ENCODE results near the gene LCP2.

LCP2 gene

DNA sequence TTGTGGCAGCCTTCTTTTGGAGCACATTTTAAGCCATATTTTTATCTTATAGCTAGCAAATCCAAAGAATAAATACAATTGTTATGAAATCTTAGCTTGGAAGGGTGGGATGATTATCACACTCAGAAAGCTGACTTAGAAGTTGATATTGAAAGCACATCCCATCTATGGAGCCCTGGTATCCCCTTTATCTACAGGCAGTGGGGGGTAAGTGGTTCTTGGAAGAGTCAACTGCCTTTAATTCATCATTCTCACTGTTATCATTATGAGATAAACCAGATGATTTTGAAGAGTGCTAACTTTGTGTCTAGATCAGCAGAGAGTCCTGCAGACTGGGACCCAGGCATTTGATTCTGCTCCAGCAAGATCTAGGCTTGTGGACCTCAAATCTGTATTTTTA, 3.0 kb downstream of the LCP2 start:
- no peak for FAIRE-seq

DNA sequence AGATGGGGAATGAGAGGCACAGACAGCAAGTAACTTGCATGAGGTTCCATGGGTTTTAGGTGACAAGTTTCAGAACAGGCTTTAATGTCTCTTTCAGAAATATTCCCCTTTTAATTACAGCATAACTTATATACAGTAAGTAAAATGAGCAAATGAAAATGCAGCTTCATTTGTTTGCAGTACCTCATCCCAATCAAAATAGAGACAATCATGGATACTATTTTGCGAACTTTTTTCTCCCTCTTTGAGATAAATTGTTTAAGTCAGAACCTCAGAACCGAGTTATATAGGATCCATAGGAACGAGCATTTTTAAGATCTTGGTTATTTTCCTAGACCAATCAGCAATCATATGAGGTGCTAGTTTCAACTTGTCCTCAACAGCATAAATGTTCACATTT, 3.5 kb downstream of the LCP2 start:
- FAIRE-seq: no peak

DNA sequence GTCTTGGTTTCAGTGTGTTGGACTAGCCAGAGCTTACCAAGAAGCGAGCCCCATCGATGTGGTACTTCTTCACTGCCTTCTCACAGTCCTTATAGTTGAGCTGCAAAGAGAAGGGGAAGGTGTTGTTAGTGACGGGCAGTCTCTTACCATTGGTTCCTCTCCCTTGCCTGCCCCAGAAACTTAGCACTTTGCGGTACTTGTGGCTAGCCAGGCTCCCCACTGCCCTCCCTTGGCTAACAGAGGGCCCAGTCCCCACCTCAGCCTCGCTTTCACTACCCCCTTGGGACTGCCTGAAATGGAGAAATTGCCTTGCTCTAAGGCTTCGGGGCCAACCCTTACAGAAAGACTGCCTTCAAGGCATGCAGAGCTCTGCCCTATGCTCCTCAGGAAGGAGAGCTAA, 4.3 kb downstream of the LCP2 start:
- FAIRE-seq: no peak

DNA sequence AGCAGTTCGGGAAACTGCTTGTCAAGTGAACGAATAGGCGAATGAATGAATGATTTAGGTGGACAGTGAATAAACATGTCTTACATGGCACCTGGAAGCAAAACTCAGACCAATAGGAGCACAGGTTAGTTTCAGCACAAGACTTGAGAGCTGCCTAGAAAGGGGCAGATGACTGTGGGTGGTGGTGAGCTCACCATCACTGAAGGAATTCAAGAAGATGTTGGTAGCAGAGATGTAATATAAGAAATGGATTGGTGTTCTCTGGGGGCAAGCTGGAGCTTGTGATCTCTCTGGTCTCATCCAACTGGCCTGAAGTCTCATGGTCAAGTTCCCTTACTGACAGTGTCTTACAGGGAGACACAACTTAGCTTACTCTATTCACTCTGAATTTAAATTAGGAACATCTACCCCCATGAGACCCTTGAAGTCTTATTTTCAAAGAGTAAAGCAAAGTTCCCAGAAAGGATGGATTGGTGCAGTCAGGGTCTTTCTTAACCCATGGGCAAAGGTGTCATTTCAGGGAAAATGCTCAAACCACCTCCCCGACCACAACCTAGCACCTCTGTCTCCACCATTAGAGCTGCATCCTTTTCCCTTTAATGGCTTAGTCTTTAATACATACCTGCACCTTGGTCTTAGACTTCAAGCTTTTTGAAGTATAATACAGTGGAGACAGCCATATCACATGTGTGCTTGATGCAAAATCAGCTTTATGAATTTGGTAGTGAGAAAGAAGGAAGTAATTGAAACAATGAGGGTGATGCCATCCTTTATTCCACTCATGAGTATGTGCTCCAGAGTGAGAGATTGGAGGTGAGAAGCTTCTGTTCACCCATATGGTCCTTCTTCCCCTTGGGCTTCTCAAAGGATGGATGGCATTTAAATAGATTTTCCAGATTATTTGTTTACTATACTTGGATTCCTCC, 5.1 kb downstream of the LCP2 start:
- FAIRE-seq: no peak

GRCh38 chr5:170290498-170290897, 7.1 kb downstream of the LCP2 start:
- FAIRE-seq: no peak

GRCh38 chr5:170289764-170290163, 7.8 kb downstream of the LCP2 start:
- FAIRE-seq: no peak

DNA sequence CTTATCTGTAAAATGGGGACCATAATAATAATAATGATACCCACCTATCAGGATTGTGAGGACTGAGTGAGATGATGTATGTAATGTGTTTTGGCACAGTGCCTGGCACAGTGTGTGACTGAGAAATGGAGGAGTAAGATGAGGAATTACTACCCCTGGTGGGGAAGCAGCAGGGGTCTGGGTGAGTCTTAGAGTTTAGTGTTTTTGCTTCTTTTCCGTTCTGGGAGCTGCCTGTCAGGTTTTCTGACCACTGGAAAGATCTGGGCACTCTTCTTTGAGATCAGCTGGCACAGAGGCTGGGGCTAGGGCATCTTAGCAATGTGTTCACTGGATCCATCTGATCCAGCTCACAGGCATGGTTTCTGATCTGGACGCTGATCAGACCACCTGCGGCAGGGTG, 8.5 kb downstream of the LCP2 start:
- no peak for FAIRE-seq

DNA sequence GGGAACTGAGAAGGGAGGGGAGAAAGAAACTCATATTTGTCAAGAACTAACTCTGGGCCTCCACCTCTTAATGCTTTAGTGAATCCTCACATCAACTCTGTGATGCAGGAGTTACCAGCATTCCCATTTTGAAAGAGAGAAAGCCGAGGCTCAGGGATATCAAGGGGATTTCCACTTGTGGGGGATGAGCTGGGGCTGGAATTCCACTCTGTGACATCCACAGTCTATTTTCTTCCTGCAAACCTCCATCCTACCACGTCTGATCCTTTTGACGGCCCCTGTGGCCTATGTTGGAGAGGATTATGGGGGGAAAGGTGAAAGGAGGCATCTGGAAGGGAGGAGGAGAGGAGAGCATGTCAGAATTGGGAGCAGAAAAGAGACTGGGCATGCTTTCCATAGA, 9.0 kb downstream of the LCP2 start:
- no peak for FAIRE-seq

GRCh38 chr5:170288151-170288550, 9.4 kb downstream of the LCP2 start:
- FAIRE-seq: no peak

- no peak for FAIRE-seq
These were observed 10.0 kb downstream of the LCP2 start for GRCh38 chr5:170287532-170287931.

GRCh38 chr5:170286386-170286925, 11.1 kb downstream of the LCP2 start:
- FAIRE-seq: no peak

DNA sequence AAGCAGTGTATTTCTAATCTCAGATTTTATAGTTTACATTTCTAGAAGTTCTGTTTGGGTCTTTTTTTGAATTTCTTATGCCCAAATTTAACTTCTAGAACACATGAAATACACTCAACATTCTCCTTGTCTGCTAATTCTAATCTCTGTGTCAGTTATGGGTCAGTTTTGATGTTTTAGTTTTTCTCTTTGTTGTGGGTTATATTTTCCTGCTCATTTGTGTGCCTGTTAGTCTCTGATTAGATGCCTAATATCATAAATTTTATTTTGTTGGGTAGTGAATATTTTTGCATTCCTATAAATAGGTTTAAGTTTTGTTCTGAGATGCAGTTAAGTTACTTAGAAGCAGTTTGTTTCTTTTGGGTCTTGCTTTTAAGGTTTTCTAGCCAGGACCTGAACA, 12.4 kb downstream of the LCP2 start:
- no peak for FAIRE-seq

DNA sequence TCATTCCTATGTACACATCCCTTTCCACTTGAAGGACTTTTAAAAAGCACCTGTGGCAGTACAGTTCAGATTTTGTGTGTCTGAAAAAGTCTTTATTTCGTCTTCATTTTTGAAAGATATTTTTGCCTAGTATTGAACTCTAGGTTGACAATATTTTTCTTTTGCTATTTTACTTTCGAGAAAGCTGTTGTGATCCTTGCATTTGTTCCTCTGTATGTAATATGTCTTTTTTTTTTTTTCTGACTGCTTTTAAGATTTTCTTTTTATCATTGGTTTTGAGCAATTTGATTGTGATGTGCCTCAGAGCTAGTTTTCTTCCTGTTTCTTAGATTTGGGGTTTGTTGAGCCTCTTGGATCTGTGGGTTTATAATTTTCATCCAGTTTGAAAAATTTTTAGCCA, 13.3 kb downstream of the LCP2 start:
- no peak for FAIRE-seq

DNA sequence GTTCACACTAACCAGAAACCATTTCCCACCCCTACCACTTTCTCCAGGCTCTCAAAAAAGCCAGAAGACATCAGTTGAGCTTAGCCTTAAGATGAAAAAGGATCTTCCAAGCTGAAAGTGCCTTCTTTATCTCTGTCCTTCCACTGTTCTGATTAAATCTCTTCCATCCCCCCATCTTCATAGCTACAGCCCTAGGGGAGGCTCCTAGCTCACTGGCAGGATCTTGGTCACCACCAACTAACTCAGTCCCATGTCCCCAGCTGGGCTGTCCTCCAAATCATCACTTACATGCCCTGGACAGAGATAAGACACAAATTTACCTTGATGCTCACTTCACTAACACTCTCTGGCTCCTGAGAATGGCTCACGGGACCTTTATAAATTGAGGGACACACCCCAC, 14.3 kb downstream of the LCP2 start:
- no peak for FAIRE-seq

DNA sequence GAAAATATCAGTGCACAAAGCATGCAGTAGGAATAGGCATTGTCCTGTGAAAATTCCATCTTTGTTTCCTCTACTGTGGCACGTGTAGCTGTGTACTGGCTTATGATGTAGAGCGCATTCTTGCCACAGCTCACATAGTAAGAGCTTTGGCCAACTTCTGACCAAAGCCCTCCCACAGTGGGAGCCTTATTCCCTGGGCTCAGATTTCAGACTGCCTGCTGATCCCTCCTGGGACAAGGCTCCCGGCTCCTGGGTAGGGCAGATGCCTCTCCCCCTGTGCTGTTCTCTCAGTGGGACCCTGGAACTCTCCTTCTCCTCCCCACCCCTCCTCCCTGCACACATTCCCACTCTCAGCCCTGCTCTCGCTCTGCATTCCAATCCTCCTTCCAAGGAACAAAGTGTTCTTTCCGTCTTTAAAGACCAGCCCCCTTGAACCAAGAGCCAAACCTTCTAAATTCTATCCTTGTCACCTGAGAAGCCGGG, 17.5 kb downstream of the LCP2 start:
- no peak for FAIRE-seq

DNA sequence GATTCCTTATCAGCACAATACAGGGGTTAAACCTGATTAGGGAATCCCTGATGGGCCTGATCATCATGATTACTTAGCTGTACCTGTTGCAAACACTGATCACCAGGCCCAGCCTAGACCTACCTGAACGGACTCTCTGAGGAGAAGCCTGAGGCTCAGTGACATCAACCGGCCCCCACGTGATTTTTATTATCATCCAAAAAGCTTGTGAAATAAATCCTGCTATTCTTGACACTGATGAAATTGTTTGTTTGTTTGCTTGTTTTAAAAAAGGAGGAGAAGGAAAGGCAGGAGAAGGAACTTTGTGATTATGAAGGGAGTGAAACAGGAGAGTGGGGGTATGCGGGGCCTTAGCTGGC, 18.1 kb downstream of the LCP2 start:
- no peak for FAIRE-seq

- no peak for FAIRE-seq
These were observed 18.7 kb downstream of the LCP2 start for GRCh38 chr5:170278611-170279458.

DNA sequence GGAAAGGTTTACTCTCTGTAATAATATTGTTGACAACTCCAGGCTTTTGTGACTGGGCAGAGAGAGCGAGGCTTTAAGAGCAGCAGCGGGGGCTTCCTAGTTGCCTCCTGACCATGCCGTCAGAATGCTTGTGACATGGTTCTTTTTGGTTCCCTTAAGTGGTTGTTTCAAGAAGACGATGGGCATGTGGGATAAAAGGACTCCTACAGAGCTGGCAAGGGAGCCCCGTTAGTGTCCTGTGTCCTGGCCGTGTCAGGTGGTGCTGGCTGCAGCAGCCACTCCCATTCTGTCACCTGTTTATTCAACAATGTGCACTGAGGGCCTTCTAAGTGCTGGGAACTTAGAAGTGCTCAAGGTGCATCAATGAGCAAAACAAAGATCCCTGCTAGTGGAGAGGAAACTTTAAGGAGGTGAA, 19.7 kb downstream of the LCP2 start:
- no peak for FAIRE-seq

DNA sequence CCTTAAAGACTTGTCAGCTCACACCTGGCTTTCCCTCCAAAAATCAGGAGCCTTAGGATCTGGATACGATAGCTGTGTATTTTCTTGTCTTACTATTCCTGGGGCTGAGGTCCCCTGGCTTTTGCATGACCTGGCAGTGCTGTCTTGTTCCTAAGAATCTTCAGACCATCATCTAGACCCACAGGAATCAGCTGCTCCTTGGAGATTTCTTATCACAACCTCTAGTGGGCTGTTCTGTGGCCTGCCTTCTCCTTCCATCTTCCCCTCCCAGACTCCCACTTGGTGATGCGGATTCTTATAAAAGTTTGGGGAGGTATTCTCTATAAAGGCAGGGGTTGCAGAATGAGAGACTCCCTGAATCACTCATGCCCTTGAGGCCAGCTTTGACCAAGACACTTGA, 21.4 kb downstream of the LCP2 start:
- no peak for FAIRE-seq

DNA sequence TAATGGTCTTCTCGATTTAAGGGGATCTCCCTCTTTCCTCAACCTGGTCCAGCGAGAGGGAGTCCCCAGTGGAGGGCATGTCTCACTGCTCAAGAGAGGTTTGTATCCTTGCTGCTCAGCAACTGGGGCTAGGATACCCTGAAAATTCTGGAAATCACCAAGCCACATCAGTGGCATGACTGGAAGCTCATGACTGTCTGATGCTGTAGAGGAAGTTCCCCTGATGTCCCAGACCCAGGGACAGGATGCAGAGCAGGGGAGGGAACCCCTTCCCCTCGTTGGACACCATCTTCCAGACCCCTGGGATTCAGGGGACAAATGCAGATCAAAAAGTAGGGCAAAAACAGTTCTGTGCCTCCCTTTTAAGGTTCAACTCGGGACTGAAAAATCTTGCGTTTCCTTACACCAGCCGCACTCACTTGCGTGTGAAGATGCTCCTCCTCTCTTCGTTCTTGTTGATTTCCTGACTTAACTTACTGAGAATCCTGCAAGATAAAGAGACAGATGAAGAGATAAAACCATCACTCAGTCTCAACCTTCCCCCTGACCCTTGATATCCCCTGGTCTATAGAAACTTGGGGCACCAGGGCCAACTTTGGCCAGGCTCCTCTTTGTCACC, 22.1 kb downstream of the LCP2 start:
- no peak for FAIRE-seq

GRCh38 chr5:170273968-170274710, 23.4 kb downstream of the LCP2 start:
- FAIRE-seq: no peak

- no peak for FAIRE-seq
These were observed 27.1 kb downstream of the LCP2 start for GRCh38 chr5:170270293-170271069.
